ENCODE measurements around the gene C16orf95. TPM values are rescaled to one million over a fixed set of nuclear protein-coding genes. Genes with fewer than 3 reads are reported as not detected.
"Not testable (repeated sequence)": the region's sequence is repeated elsewhere in the genome, so short reads cannot be mapped to it uniquely, and the experiment has no call there.

C16orf95 gene
- total RNA-seq, 2 donors from 2014 or later = 1.1 to 3.1 TPM

DNA sequence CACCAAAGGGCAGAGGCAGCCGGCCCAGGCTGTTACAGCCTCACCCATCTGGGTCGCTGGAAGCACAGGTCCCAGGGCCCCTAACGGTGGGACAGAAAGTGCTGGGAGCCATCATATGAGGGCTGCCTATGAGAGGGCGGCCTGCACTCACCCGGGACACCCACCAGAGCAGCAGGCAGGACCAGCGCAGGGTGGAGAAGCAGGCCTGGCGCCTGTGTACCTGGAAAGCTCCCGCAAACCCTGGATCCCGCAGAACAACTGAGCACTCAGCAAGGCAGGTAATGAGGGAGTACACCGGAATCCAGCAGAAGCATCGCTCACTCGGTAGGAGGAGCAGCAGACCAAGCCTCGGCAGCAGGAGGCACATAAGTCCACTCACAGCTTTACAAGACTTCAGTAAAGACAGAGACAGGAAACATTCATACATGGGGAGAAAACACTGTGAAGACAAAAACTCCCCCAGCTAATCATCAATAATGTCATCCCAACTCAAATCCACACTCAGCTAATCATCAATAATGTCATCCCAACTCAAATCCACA, 31.5 kb upstream of the C16orf95 start:
- intact Hi-C loops (cut with DNase I) = no loop called here
- DNase-seq (ENCODE audit: low spot score) = no peak

DNA sequence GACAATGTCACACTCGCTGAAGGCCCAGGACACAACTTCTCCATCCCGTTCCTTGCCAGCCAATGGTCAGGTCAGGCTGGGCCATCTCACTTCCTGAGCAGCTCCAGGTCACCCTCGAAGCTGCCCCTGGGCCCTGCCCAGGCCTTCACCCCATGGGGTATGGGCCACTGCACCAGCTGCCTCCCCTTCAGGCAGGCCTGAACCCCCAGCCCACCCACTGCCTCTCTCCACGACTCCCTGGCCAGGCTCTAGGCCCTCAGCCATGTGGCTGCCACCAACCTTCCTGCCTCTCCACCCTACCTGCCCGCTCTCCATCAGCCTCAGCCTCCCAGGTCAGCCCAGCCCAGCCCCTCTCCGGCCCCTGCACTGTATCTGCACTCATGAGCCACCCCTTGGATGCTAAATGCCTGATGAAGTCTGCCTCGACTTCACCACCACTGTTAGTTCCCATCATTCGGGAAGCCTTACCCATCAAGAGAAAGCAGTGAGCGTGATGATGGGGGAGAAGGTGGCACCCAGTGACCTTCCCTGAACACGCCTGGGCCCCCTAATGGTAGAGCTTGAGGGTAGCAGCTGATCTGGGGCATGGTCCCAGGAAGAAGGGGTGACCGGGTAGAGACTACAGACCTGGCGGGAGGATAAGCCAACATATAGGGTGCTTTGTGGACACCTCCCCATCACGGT, 30.9 kb upstream of the C16orf95 start:
- no peak for DNase-seq (ENCODE audit: low spot score)
- intact Hi-C loops (cut with DNase I) = no loop called here

DNA sequence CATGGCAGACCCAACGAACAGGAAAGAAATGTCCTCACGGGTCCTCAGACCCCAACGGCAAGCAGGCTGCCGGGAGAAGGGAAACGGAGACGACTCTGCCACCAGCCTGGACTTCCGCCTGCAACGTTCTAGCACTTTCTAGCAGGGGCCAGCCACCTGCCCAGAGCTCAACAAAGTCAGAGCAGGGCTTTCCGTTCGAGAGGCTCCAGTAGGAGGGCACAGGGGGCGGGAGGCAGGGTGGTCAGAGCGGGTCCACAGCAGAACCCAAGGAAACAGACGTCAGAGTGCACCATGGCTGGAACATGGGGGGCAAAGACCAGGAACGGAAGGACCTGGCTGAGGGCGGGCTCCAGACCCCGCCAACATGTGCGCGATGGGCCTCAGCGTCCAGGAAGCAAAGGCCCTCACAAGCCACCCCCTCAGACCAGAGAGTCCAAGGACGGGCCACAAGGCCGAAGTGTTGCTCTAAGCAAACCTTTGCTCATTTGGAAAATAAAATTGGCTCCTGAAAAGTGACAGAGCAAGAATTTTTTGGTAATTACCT, 29.4 kb upstream of the C16orf95 start:
- no peak for DNase-seq (ENCODE audit: low spot score)
- intact Hi-C loops (cut with DNase I) = no loop called here

DNA sequence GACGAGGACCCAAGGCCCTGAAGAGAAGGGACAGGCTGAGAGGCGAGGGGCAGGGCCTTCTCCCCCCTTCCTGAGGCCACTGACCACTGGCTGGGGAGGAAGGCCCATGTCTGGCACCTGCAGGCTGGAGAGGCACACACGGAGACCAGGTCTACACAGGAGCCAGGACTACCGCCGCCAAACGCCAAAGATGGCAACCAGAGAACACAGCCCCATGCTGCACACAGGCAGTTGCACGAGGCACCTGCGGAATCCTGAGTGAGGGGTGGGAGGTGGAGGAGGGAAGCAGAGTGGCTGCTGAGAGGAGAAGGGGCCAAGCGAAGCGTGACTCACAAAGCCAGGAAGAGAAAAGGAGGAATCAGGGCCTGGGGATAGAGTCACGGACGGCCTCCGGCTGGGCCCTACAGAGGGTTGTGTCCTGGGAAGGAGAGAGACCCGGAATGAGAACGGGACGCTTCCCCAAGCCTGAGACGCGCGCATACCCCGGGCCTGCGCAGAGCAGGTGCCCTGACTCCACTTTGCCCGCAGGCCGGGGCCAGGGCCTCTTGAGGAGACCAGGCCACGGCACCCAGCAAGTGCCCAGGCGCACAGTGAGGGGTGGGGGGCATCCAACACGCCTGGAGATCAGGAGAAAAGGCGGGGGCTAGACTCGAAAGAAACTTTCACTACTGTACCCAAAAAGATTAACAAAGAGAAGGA, 28.7 kb upstream of the C16orf95 start:
- intact Hi-C loops (cut with DNase I) = no loop called here
- DNase-seq (ENCODE audit: low spot score) = no peak

DNA sequence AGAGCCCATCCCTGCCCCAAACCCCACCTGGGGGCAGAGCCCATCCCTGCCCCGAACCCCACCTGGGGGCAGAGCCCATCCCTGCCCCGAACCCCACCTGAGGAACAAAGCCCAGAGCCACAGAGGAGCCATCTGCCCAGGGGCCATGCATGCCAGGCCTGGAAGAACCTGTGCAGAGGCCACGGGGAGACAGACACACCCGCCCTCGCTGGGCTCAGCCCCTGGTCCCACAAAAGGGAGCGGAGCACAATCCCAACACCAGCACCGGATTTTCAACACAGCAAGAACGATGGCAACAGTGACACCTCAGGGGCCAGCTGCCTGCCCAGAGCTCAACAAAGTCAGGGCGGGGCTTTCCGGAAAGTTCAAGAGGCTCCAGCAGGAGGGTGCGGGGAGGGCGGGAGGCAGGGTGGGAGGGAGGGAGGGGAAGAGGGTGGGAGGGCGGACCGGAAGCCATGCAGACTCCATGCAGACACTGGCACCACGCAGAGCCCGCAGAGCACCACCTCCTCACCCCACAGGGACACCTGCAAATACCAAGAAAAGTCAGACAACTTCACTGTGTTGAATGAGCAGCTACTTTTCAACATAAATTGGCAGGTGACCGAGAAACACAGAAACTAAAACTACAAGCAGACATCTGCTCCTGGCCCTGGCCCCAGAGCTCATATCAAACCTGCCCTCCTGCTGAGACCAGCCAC, 27.9 kb upstream of the C16orf95 start:
- DNase-seq (ENCODE audit: low spot score) = no peak
- intact Hi-C loops (cut with DNase I) = no loop called here

DNA sequence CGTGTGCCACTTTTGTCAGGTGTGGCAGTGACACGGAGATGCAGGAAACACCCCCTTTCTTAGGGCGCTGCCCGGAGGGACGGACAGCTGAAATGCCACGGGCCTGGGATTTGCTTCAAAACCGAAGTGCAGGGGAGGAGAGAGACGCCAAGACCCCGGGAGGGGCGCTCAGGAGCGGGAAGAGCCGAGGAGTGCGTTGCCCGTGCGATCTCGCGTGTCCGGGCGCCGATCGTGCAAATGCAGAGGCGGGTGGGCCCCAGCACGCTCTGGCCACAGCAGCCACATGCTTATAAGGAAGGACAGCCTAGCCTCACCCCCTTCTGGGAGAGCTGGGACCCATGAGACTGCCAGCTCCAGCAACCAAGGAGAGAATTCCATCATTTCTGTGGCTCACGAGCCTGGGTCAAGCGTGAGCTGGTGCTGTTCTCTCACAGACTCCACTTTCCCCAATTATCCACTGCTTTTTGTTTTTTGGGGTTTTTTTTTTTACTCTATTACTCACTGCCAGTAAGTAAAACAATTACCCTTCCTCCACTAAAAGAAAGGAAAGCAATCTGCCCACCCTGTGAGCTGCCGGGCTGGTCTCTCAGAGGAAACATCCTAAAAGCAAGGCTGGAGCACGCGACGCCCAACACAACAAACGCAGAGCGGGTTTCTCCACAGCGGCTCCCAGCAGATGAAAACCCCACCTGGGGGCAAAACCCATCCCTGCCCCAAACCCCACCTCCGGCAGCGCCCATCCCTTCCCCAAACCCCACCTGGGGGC, 27.2 kb upstream of the C16orf95 start:
- intact Hi-C loops (cut with DNase I) = no loop called here
- no peak for DNase-seq (ENCODE audit: low spot score)

DNA sequence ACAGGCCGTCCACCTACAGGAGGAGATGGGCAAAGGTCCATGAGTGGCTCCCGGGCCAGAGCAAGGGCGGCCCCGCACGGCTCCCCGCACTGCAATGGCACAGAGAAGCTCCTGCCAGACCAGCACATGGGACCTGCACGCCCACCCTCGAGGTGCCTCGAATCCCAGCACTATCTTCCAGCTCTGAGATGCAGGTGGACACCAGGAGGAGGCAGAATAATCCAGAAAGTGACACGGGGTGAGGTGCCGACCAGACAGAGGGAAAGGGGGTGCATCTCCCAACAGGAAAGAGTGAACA, 26.5 kb upstream of the C16orf95 start:
- intact Hi-C loops (cut with DNase I) = no loop called here
- DNase-seq (ENCODE audit: low spot score) = no peak

DNA sequence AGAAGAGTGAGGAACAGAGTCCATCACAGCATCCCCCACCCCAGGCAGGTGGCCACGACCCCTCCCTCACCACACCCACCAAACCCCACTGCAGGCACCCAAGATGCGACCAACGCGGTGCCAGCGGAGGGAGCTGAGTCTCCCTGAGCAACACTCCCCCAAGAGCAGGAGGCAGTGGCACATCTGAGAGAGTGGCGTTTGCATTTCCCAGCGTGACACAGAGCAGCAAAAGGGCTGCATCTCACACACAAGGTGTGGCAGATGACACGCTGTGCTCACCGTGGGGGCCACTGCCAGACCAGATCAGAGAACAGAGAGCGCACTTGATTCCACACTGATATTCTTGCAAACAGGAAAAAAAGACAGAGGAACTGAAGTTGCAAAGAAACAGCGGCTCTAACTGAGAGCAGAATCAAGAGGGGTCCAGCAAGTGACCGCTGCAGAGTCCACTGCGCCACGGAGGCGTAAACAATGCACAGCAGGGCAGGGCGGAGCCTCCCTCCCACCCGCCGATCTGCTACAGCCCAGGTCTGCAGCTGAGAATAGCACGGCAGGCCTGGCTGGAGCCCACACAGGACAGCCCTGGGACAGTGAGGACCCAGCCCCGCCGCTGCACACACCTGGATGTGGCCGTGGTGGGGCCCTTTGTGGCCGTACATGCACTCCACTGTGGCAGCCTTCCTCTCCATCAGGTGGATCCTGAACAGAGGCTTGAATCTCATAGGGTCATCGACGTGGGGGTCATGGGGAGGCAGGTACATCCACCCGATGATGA, 26.0 kb upstream of the C16orf95 start:
- no peak for DNase-seq (ENCODE audit: low spot score)
- intact Hi-C loops (cut with DNase I) = no loop called here

DNA sequence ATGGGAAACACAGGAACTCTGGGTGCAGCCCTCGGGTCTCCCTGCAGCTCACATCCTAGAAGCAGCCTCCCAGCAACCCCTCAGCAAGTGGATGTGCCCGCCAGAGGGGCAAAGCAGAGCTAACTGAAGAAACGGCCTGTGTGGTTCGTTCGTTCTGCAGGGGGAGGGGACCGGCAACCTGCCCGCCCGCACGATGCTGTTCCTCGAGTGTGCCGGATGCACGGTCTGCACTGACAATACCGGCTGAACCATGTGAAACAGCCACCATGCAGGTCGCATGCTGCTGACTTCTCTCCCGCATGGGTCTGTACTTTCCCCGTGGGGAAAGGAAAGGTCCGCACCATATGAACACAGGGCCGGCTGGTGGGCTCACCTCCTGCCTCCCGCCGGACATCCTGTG, 25.3 kb upstream of the C16orf95 start:
- intact Hi-C loops (cut with DNase I) = no loop called here
- DNase-seq (ENCODE audit: low spot score) = no peak

DNA sequence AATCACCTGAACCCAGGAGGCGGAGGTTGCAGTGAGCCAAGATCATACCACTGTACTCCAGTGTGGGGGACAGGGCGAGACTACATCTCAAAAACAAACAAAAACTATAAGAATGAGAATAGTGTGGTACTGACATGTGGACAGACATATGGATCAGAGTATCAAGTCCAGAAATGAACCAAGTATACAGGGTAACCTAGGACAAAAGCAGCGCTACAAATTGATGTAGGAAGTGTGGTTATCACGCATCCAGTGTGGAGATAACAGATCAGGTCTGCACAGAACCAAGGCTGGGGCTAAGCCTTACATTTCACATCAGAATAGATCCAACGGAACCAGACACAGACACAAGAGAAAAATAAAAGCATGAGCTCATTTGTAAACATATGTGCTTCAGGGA, 23.0 kb upstream of the C16orf95 start:
- intact Hi-C loops (cut with DNase I) = no loop called here
- DNase-seq (ENCODE audit: low spot score) = no peak

DNA sequence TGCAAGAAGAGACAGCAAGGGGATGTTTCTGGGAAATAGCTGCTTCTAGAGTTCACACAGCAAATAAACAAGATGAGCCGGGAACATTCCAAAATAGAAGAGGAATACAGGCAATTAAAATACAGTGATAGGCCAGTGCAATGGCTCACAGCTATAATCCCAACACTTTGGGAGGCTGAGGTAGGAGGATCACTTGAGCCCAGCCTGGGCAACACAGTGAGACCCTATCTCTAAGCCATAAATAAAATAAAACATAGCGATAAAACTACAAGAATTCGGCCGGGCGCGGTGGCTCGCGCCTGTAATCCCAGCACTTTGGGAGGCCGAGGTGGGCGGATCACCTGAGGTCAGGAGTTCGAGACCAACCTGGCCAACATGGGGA, 22.5 kb upstream of the C16orf95 start:
- intact Hi-C loops (cut with DNase I); DNase-seq (ENCODE audit: low spot score): not testable (repeated sequence)

DNA sequence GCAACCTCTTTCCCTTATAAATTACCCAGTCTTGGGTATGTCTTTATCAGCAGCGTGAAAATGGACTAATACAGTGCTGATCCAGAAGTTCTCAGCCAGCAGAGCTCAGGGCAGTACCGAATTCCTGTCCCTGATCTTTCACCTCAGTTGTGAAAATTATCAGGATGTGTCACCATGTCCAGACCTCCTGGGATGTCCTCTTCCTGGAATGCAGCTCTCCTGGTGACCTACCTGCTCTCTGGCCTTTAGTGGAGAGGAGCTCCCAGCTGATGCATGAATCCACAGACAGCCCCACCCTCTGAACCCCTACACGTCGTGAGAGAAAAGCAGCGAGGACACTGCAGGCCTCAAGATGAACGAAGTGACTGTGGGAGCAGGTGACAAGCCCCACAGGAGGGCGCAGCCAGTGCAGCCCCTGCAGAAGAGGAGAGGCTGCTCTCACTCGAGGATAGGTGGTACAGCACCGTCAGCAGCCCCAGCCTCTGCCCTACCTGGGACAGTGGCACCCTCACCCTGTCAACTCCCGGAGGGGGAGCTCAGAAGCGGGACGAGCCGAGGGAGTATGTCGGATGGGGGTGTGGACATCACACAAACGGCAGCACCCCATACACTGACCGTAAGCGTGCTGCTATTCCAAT, 22.0 kb upstream of the C16orf95 start:
- intact Hi-C loops (cut with DNase I) = no loop called here
- DNase-seq (ENCODE audit: low spot score) = no peak

DNA sequence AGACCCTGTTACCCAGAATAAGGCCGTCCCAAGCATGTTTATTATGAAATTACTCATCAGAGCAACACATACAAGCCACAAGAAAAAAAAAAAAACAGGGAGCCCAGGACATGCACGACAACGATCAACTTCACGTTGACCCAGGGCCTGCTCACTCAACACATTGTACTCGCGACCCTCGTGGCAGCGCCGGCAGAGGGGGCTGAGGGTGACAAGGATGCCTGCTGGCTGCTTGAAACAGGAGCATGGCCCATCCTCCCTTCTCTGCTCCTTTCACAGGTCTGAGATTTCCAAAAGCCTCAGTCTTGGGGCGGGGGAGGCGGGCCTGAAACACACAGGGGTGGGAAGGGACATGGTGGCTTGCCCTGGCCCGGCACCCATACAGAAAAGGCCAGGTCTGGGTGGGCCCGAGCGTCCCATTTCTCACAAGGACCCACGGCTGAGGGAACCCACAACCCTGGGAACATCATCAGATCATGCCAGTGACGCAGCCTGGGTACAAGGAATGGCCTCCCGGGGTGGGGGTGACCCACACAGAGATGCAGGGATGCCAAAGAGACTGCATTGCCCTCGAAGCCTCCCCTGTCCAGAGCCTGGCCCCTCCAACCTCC, 21.1 kb upstream of the C16orf95 start:
- intact Hi-C loops (cut with DNase I) = no loop called here
- DNase-seq (ENCODE audit: low spot score) = no peak

DNA sequence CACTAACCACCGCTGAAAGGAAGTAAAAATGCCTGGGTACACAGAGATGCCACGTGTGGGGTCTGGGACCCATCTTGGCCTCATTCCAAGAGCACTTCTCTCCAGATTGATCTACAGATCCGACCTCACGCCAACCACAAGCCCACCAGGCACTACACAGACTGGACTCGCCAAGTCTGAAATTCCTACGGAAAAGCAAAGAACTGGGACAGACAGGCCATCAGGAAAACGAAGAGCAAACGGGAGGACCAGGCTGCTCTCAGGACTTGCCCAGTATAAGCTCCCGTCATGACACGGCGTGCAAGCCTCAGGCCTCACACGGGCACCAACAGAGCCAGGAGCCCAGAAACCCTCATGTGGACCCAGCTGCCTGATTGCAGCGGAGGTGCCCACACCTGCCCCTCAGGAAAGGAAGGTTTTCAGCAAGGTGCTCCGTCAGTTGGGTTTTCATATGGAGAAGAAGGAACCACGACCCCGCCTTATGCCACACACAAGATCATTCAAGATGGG, 20.1 kb upstream of the C16orf95 start:
- DNase-seq (ENCODE audit: low spot score) = no peak
- intact Hi-C loops (cut with DNase I) = no loop called here

DNA sequence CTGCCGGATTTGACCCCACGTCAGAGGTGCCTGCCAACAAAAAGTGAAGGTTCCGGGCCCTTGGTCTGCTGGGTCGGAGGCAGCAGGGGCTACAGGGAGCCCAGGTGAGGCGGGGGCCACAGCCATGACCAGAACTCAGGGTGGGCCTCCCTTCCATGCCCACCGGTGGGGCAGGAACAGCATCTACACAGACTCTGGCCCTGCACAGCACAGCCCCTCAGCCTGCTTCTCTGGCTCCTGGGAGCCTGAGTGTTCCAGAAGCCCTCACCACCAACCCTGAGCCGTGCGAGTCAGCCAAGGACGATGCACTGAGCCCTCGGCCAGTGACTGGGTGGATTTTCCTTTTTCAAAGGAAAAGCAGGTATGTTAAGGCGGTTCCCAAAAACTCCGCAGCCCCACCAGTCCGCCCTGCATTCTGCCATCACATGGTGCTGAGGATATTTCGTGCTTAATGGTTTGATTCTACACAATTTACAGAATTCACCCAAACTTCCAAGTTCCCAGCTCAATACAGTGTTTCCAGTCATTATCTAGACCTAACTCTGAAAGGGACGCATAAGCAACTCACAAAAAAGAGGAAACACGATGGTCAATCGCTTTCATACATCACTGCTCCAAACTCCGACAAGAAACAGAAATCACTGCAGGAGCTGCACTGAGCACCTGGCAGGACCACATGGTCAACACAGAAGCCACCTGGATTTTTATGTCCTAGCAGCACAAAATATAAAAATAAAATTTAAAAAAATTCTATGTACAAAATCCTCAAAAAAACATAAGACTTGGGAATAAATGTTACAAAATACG, 19.4 kb upstream of the C16orf95 start:
- intact Hi-C loops (cut with DNase I) = no loop called here
- DNase-seq (ENCODE audit: low spot score) = no peak

DNA sequence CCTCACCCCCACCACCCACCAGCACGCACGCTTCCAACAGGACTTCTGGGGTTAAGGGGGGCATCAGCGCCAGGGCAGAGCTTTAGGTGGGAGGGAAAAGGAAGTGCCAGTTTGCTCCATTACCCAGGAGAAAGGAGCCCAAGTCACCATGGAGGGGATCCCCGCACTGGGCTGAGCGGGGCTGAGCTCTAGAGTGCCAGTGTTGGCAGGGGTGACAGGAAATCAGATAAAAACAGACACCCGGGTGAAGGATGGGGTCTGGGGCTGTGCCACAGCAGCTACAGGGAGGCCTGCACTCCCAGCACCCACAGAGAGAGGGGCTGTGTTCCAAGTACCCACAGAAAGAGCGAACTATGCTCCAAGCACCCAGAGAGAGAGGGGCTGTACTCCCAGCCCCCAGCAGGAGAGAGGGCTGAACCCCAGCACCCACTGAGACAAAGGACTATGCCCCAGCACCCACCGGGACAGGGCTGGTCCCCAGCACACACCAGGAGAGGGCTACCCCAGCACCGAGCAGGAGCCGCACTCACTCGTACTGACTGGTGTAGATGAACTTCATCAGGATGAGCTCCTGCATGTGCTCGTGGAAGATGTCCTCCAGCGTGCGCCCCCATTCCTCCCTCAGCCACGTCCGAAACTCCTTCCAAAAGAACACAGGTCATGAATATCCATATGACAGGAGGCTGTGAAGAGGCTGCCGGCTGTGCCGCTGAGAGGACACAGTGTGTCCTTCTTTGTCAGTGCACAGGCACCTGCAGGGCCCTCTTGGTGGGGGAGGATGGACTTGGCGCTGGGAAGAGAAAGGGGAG, 18.6 kb upstream of the C16orf95 start:
- intact Hi-C loops (cut with DNase I) = no loop called here
- DNase-seq (ENCODE audit: low spot score) = no peak

Measured in posterior vena cava (tissue), 2 donors.